HG02798 (cell line): ENCODE results near the gene ATXN1L.
"Not testable (repeated sequence)": the region's sequence is repeated elsewhere in the genome, so short reads cannot be mapped to it uniquely, and the experiment has no call there.

Source experiments
- ATAC-seq: cut with Tn5 transposase; IDR thresholded peaks from one replicate; pipeline ENCODE4 v1.9.1; 2021; ENCODE audit warnings: mild to moderate bottlenecking; ENCODE audit not compliant: unreplicated experiment, poor library complexity

ATXN1L gene

GRCh38 chr16:71845639-71846430 is at the start of gene ATXN1L:
Gene ATXN1L, plus strand, starts transcription at chr16:71845976. Its CDS starts 3,765 bp downstream, at chr16:71849741.
- peak; percentile 80 for ATAC-seq

GRCh38 chr16:71796501-71797097 is 49.2 kb upstream of the ATXN1L start:
- no peak for ATAC-seq

GRCh38 chr16:71803305-71803690 is 42.5 kb upstream of the ATXN1L start:
- no peak for ATAC-seq

- peak; percentile 39 for ATAC-seq
Measured at GRCh38 chr16:71807905-71808592, 37.7 kb upstream of the ATXN1L start.

- peak; percentile 86 for ATAC-seq
Measured at GRCh38 chr16:71808593-71809459, 37.0 kb upstream of the ATXN1L start, which contains the start of gene AP1G1. Gene AP1G1, minus strand, starts transcription at chr16:71808834. Its CDS starts 19,355 bp downstream, at chr16:71789479.

- ATAC-seq, result not testable (repeated sequence)
Measured at GRCh38 chr16:71810155-71810530, 35.6 kb upstream of the ATXN1L start.

GRCh38 chr16:71811261-71811803 is 34.4 kb upstream of the ATXN1L start:
- ATAC-seq, result no peak

GRCh38 chr16:71817155-71817500 is 28.6 kb upstream of the ATXN1L start:
- ATAC-seq, result peak; percentile 15

GRCh38 chr16:71826533-71827017 is 19.2 kb upstream of the ATXN1L start:
- ATAC-seq, result no peak

- ATAC-seq, result no peak
Measured at GRCh38 chr16:71830359-71830758, 15.4 kb upstream of the ATXN1L start.

- not testable (repeated sequence) for ATAC-seq
Measured at GRCh38 chr16:71831698-71832097, 14.1 kb upstream of the ATXN1L start.

GRCh38 chr16:71832112-71832511 is 13.7 kb upstream of the ATXN1L start:
- not testable (repeated sequence) for ATAC-seq

- no peak for ATAC-seq
Measured at GRCh38 chr16:71834291-71834690, 11.5 kb upstream of the ATXN1L start.

GRCh38 chr16:71837150-71837549 is 8.6 kb upstream of the ATXN1L start:
- ATAC-seq, result no peak

- ATAC-seq, result no peak
Measured at GRCh38 chr16:71840052-71840451, 5.7 kb upstream of the ATXN1L start.

GRCh38 chr16:71843572-71843971 is 2.2 kb upstream of the ATXN1L start:
- no peak for ATAC-seq

GRCh38 chr16:71846431-71846830 is 655 bp downstream of the ATXN1L start:
- no peak for ATAC-seq

GRCh38 chr16:71847096-71847495 is 1.3 kb downstream of the ATXN1L start:
- no peak for ATAC-seq

GRCh38 chr16:71848622-71849021 is 2.8 kb downstream of the ATXN1L start:
- no peak for ATAC-seq

- no peak for ATAC-seq
Measured at GRCh38 chr16:71851746-71852145, 6.0 kb downstream of the ATXN1L start.
